HG03442 (cell line): ENCODE measurements around the gene SCAF1.

Experiments used
- ATAC-seq: cut with Tn5 transposase; IDR thresholded peaks from one replicate; pipeline ENCODE4 v1.9.1; 2021; ENCODE audit warnings: mild to moderate bottlenecking, moderate library complexity; ENCODE audit not compliant: unreplicated experiment

The SCAF1 gene

GRCh38 chr19:49664171-49665035 is 22.4 kb downstream of the SCAF1 start:
- ATAC-seq: no peak

GRCh38 chr19:49665036-49665350 is 23.0 kb downstream of the SCAF1 start:
- no peak for ATAC-seq

- ATAC-seq: peak; percentile 78
Observed at GRCh38 chr19:49665351-49666119, 23.5 kb downstream of the SCAF1 start, which contains the start of the genes BCL2L12 and IRF3. Gene BCL2L12 (plus strand): TSS chr19:49665933. CDS start chr19:49666693, 760 bp downstream. Gene IRF3 (minus strand): TSS chr19:49665857. CDS start chr19:49664838, 1,019 bp downstream.

GRCh38 chr19:49666120-49666444 is 24.1 kb downstream of the SCAF1 start:
- no peak for ATAC-seq

- ATAC-seq: no peak
Observed at GRCh38 chr19:49667473-49667872, 25.5 kb downstream of the SCAF1 start.

- ATAC-seq: no peak
Observed at GRCh38 chr19:49669516-49669915, 27.5 kb downstream of the SCAF1 start.

- ATAC-seq: no peak
Observed at GRCh38 chr19:49672131-49672919, 30.3 kb downstream of the SCAF1 start.

- ATAC-seq: no peak
Observed at GRCh38 chr19:49676136-49676783, 34.3 kb downstream of the SCAF1 start.

- ATAC-seq: peak; percentile 60
Observed at GRCh38 chr19:49676784-49677230, 34.8 kb downstream of the SCAF1 start.

- ATAC-seq: peak; percentile 1
Observed at GRCh38 chr19:49677231-49677900, 35.4 kb downstream of the SCAF1 start, which contains the start of gene PRMT1. Gene PRMT1 (plus strand): TSS chr19:49677271. CDS start chr19:49677281, 10 bp downstream.

- ATAC-seq: no peak
Observed at GRCh38 chr19:49677901-49678674, 36.1 kb downstream of the SCAF1 start.

- ATAC-seq: no peak
Observed at GRCh38 chr19:49678985-49679770, 37.2 kb downstream of the SCAF1 start.

GRCh38 chr19:49679771-49680413 is 37.9 kb downstream of the SCAF1 start:
- ATAC-seq: no peak

GRCh38 chr19:49680421-49681351 is 38.7 kb downstream of the SCAF1 start:
- no peak for ATAC-seq

GRCh38 chr19:49681830-49682229 is 39.8 kb downstream of the SCAF1 start:
- no peak for ATAC-seq

GRCh38 chr19:49682274-49682673 is 40.3 kb downstream of the SCAF1 start:
- no peak for ATAC-seq

GRCh38 chr19:49683814-49684250 is 41.8 kb downstream of the SCAF1 start:
- no peak for ATAC-seq
